ENCODE data around the gene CARMIL1.

The CARMIL1 gene

DNA sequence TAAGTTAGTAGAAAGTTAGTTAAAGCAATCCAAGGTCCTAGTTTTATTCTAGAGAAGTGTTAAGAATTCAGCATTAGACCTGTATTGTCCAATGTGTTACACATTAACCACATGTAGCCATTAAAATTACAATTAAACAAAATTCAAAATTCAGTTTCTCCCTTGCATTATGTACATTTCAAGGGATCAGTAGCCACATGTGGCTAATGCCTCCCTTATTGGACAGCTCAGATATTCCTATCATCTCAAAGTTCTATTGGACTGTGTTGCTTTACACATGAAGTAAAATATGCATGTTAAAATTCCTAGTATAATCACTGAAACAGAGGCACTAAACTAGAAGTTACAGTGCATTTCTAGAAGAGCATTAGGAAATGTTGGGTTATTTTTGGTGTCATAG, 265.7 kb downstream of the CARMIL1 start:
- Histone ChIP-seq H3K4me1 (ENCODE audit: low read length) (no peaks in the 10 kb centered on the region), H3K27me3 (ENCODE audit: low read depth, low read length) (no peaks in the 10 kb centered on the region; the same call in 1 of the 2 replicates), H3K27ac (ENCODE audit: low read length) (no peak overlapping the region), H4K20me1 (ENCODE audit: insufficient read depth, low read length) (no peaks in the 10 kb centered on the region), H3K4me3 (ENCODE audit: low read length) (no peak overlapping the region), H3K9ac (ENCODE audit: low read length) (no peak overlapping the region), H2AFZ (ENCODE audit: low read depth, low read length) (no peak overlapping the region), H3K36me3 (replicated peaks; ENCODE audit: low read depth, low read length) (no peaks in the 10 kb centered on the region), H3K79me2 (ENCODE audit: low read length) (no peaks in the 10 kb centered on the region), H3K9me3 (ENCODE audit: insufficient read depth, low read length) (no peaks in the 10 kb centered on the region), H3K4me2 (ENCODE audit: low read length) (no peak overlapping the region)
- TF ChIP-seq, protein P1, sequence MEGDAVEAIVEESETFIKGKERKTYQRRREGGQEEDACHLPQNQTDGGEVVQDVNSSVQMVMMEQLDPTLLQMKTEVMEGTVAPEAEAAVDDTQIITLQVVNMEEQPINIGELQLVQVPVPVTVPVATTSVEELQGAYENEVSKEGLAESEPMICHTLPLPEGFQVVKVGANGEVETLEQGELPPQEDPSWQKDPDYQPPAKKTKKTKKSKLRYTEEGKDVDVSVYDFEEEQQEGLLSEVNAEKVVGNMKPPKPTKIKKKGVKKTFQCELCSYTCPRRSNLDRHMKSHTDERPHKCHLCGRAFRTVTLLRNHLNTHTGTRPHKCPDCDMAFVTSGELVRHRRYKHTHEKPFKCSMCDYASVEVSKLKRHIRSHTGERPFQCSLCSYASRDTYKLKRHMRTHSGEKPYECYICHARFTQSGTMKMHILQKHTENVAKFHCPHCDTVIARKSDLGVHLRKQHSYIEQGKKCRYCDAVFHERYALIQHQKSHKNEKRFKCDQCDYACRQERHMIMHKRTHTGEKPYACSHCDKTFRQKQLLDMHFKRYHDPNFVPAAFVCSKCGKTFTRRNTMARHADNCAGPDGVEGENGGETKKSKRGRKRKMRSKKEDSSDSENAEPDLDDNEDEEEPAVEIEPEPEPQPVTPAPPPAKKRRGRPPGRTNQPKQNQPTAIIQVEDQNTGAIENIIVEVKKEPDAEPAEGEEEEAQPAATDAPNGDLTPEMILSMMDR (IDR thresholded peaks at IDR 0.05; ENCODE audit: low read depth, low read length) = no peak
- TF ChIP-seq EZH2phosphoT487 (IDR thresholded peaks at IDR 0.05; ENCODE audit: low read depth) = no peak

DNA sequence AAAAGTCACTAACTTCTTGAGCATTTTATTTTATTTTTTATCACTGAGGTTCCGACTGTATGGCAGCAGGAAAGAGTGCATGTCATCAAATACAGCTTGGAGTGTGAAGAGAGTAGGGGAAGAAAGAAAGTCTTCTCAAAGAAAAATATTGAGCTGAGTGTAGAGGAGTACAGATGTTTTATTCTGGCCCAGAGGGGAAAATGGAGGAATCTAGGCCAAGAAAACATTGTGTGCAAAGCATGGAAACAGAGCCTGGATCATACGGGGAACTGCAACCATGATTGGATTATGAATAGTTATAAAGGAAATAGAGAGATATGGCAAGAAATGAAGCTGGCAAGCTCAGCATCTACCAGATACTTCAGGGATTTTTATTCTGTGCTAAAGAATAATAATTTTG, 268.6 kb downstream of the CARMIL1 start:
- H4K20me1 ChIP-seq (ENCODE audit: insufficient read depth, low read length) = no peaks in the 10 kb centered on the region
- no peaks in the 10 kb centered on the region for H3K4me1 ChIP-seq (ENCODE audit: low read length)
- no peak overlapping the region for H3K9ac ChIP-seq (ENCODE audit: low read length)
- H3K4me2 ChIP-seq (ENCODE audit: low read length) = no peak overlapping the region
- H3K79me2 ChIP-seq (ENCODE audit: low read length) = no peaks in the 10 kb centered on the region
- H3K36me3 ChIP-seq (replicated peaks; ENCODE audit: low read depth, low read length) = no peaks in the 10 kb centered on the region
- H3K27me3 ChIP-seq (ENCODE audit: low read depth, low read length) = peaks cover 4% of the 10 kb centered on the region
- no peak overlapping the region for H3K4me3 ChIP-seq (ENCODE audit: low read length)
- no peaks in the 10 kb centered on the region for H3K9me3 ChIP-seq (ENCODE audit: insufficient read depth, low read length)
- H2AFZ ChIP-seq (ENCODE audit: low read depth, low read length) = no peak overlapping the region
- TF ChIP-seq, protein P1 (IDR thresholded peaks at IDR 0.05; ENCODE audit: low read depth, low read length) = no peak
- TF ChIP-seq EZH2phosphoT487 (IDR thresholded peaks at IDR 0.05; ENCODE audit: low read depth) = no peak
- no peak overlapping the region for H3K27ac ChIP-seq (ENCODE audit: low read length)

DNA sequence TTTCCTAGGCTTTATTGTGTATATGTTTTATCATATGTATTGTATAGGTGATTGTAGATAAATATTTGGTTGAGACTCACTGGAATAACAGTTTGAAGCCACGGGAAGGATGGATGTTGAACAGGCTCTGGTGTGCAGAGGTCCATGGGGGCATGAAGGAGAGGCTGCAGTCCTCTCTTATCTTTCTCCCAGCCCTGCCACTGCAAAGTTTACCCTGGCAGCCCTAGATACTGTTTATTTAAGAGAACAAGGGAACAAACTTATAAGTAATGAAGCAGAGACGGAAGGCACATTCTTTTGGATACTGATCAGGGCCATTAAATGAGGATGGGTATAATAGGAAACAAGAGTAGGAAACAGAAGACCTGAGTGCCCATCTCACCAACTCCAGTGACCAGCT, 269.3 kb downstream of the CARMIL1 start:
- Histone ChIP-seq H3K79me2 (ENCODE audit: low read length) (no peaks in the 10 kb centered on the region), H3K4me1 (ENCODE audit: low read length) (no peaks in the 10 kb centered on the region), H2AFZ (ENCODE audit: low read depth, low read length) (no peak overlapping the region), H3K4me3 (ENCODE audit: low read length) (no peak overlapping the region), H3K9ac (ENCODE audit: low read length) (no peak overlapping the region), H3K27me3 (ENCODE audit: low read depth, low read length) (peaks cover 8% of the 10 kb centered on the region), H3K4me2 (ENCODE audit: low read length) (no peak overlapping the region), H3K27ac (ENCODE audit: low read length) (no peak overlapping the region), H3K36me3 (replicated peaks; ENCODE audit: low read depth, low read length) (no peaks in the 10 kb centered on the region), H3K9me3 (ENCODE audit: insufficient read depth, low read length) (no peaks in the 10 kb centered on the region), H4K20me1 (ENCODE audit: insufficient read depth, low read length) (no peaks in the 10 kb centered on the region)
- TF ChIP-seq, protein P1 (IDR thresholded peaks at IDR 0.05; ENCODE audit: low read depth, low read length) = no peak
- TF ChIP-seq EZH2phosphoT487 (IDR thresholded peaks at IDR 0.05; ENCODE audit: low read depth) = no peak

DNA sequence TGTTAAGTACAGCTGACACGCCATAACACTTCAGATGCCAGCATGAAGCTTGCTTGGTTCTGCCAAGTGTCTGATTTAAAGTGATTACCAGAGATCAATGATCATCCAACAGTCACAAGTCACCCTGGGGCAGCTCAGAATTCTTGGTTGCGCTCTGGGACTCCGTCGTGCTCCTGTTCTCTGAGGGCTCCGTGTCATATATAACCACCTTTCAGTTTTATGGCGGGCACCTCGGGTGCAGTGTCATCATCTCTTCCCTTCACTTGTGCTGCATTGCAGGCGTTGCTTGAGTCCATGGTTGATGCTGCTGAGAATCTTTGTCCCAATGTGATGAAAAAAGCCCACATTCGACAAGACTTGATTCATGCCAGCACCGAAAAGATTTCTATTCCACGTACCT, 271.5 kb downstream of the CARMIL1 start:
- H3K4me2 ChIP-seq (ENCODE audit: low read length) = no peak overlapping the region
- no peaks in the 10 kb centered on the region for H3K9me3 ChIP-seq (ENCODE audit: insufficient read depth, low read length)
- H3K4me3 ChIP-seq (ENCODE audit: low read length) = no peak overlapping the region
- no peak overlapping the region for H2AFZ ChIP-seq (ENCODE audit: low read depth, low read length)
- no peaks in the 10 kb centered on the region for H3K4me1 ChIP-seq (ENCODE audit: low read length)
- H3K36me3 ChIP-seq (replicated peaks; ENCODE audit: low read depth, low read length) = no peaks in the 10 kb centered on the region
- peaks cover 13% of the 10 kb centered on the region for H3K27me3 ChIP-seq (ENCODE audit: low read depth, low read length)
- H3K79me2 ChIP-seq (ENCODE audit: low read length) = no peaks in the 10 kb centered on the region
- no peak for TF ChIP-seq EZH2phosphoT487 (IDR thresholded peaks at IDR 0.05; ENCODE audit: low read depth)
- TF ChIP-seq, protein P1 (IDR thresholded peaks at IDR 0.05; ENCODE audit: low read depth, low read length) = no peak
- no peak overlapping the region for H3K9ac ChIP-seq (ENCODE audit: low read length)
- no peak overlapping the region for H3K27ac ChIP-seq (ENCODE audit: low read length)
- no peaks in the 10 kb centered on the region for H4K20me1 ChIP-seq (ENCODE audit: insufficient read depth, low read length)
